Measurements from ENCODE around the gene IL17C. TPM values are rescaled to one million over a fixed set of nuclear protein-coding genes. Genes with fewer than 3 reads are reported as not detected.

The IL17C gene
- total and polyA plus RNA-seq, 9 donors = not detected

- no peak overlapping the region for H3K27ac ChIP-seq (ENCODE audit: low read length)
- H3K4me3 ChIP-seq (ENCODE audit: low read length) = no peak overlapping the region
- WGBS (ENCODE audit: insufficient coverage) = 82% methylated on average over 17 of the region's 27 CpGs
- no peaks in the 10 kb centered on the region for H3K27me3 ChIP-seq (ENCODE audit: control insufficient read depth, insufficient read depth, low read length)
- no peak for DNase-seq
- H3K36me3 ChIP-seq (ENCODE audit: control insufficient read depth, insufficient read depth, low read length) = peaks cover 84% of the 10 kb centered on the region
- H3K9me3 ChIP-seq (replicated peaks; ENCODE audit: control insufficient read depth, low read depth, low read length) = no peaks in the 10 kb centered on the region
- no peaks in the 10 kb centered on the region for H3K4me1 ChIP-seq (ENCODE audit: control insufficient read depth, insufficient read depth, low read length)
These were observed 10.6 kb upstream of the IL17C start for GRCh38 chr16:88627531-88628411.

- Histone ChIP-seq H3K4me3 (ENCODE audit: low read length) (no peak overlapping the region), H3K36me3 (ENCODE audit: control insufficient read depth, insufficient read depth, low read length) (peaks cover 82% of the 10 kb centered on the region), H3K4me1 (ENCODE audit: control insufficient read depth, insufficient read depth, low read length) (no peaks in the 10 kb centered on the region), H3K9me3 (replicated peaks; ENCODE audit: control insufficient read depth, low read depth, low read length) (no peaks in the 10 kb centered on the region), H3K27me3 (ENCODE audit: control insufficient read depth, insufficient read depth, low read length) (no peaks in the 10 kb centered on the region), H3K27ac (ENCODE audit: low read length) (no peak overlapping the region)
- DNase-seq = no peak
- 61% methylated on average over 8 of the region's 12 CpGs for WGBS (ENCODE audit: insufficient coverage)
These were observed 9.8 kb upstream of the IL17C start for GRCh38 chr16:88628512-88628974.

- no peak overlapping the region for H3K27ac ChIP-seq (ENCODE audit: low read length)
- peaks cover 10% of the 10 kb centered on the region for H3K27me3 ChIP-seq (ENCODE audit: control insufficient read depth, insufficient read depth, low read length)
- no peaks in the 10 kb centered on the region for H3K9me3 ChIP-seq (replicated peaks; ENCODE audit: control insufficient read depth, low read depth, low read length)
- DNase-seq = no peak
- H3K4me1 ChIP-seq (ENCODE audit: control insufficient read depth, insufficient read depth, low read length) = peaks cover 12% of the 10 kb centered on the region
- no peak overlapping the region for H3K4me3 ChIP-seq (ENCODE audit: low read length)
- H3K36me3 ChIP-seq (ENCODE audit: control insufficient read depth, insufficient read depth, low read length) = peaks cover 70% of the 10 kb centered on the region
- 82% methylated on average over 7 of the region's 9 CpGs for WGBS (ENCODE audit: insufficient coverage)
These were observed 8.5 kb upstream of the IL17C start for GRCh38 chr16:88629835-88630234.

- Histone ChIP-seq H3K4me3 (ENCODE audit: low read length) (no peak overlapping the region), H3K27ac (ENCODE audit: low read length) (no peak overlapping the region), H3K27me3 (ENCODE audit: control insufficient read depth, insufficient read depth, low read length) (peaks cover 16% of the 10 kb centered on the region), H3K36me3 (ENCODE audit: control insufficient read depth, insufficient read depth, low read length) (peaks cover 64% of the 10 kb centered on the region), H3K4me1 (ENCODE audit: control insufficient read depth, insufficient read depth, low read length) (peaks cover 14% of the 10 kb centered on the region), H3K9me3 (replicated peaks; ENCODE audit: control insufficient read depth, low read depth, low read length) (no peaks in the 10 kb centered on the region)
- 91% methylated on average over 5 of the region's 12 CpGs for WGBS (ENCODE audit: insufficient coverage)
- DNase-seq = no peak
These were observed 7.9 kb upstream of the IL17C start for GRCh38 chr16:88630433-88630832.

GRCh38 chr16:88630941-88631340 lies 7.4 kb upstream of the IL17C start:
- peaks cover 21% of the 10 kb centered on the region for H3K27me3 ChIP-seq (ENCODE audit: control insufficient read depth, insufficient read depth, low read length)
- H3K4me3 ChIP-seq (ENCODE audit: low read length) = no peak overlapping the region
- H3K36me3 ChIP-seq (ENCODE audit: control insufficient read depth, insufficient read depth, low read length) = peaks cover 61% of the 10 kb centered on the region
- WGBS (ENCODE audit: insufficient coverage) = 86% methylated on average over 17 of the region's 23 CpGs
- no peak overlapping the region for H3K27ac ChIP-seq (ENCODE audit: low read length)
- DNase-seq = no peak
- H3K9me3 ChIP-seq (replicated peaks; ENCODE audit: control insufficient read depth, low read depth, low read length) = no peaks in the 10 kb centered on the region
- peaks cover 14% of the 10 kb centered on the region for H3K4me1 ChIP-seq (ENCODE audit: control insufficient read depth, insufficient read depth, low read length)

- H3K4me1 ChIP-seq (ENCODE audit: control insufficient read depth, insufficient read depth, low read length) = peaks cover 14% of the 10 kb centered on the region
- H3K36me3 ChIP-seq (ENCODE audit: control insufficient read depth, insufficient read depth, low read length) = peaks cover 58% of the 10 kb centered on the region
- H3K9me3 ChIP-seq (replicated peaks; ENCODE audit: control insufficient read depth, low read depth, low read length) = no peaks in the 10 kb centered on the region
- H3K27me3 ChIP-seq (ENCODE audit: control insufficient read depth, insufficient read depth, low read length) = peaks cover 25% of the 10 kb centered on the region
- WGBS (ENCODE audit: insufficient coverage) = 56% methylated on average over 9 of the region's 16 CpGs
- no peak overlapping the region for H3K4me3 ChIP-seq (ENCODE audit: low read length)
- no peak overlapping the region for H3K27ac ChIP-seq (ENCODE audit: low read length)
- no peak for DNase-seq
These were observed 7.0 kb upstream of the IL17C start for GRCh38 chr16:88631384-88631783.

GRCh38 chr16:88631920-88632586 lies 6.3 kb upstream of the IL17C start:
- 87% methylated on average over 25 of the region's 30 CpGs for WGBS (ENCODE audit: insufficient coverage)
- no peak overlapping the region for H3K27ac ChIP-seq (ENCODE audit: low read length)
- peaks cover 53% of the 10 kb centered on the region for H3K36me3 ChIP-seq (ENCODE audit: control insufficient read depth, insufficient read depth, low read length)

GRCh38 chr16:88632587-88632930 lies 5.8 kb upstream of the IL17C start:
- 85% methylated on average over 9 of the region's 11 CpGs for WGBS (ENCODE audit: insufficient coverage)
- no peak overlapping the region for H3K4me3 ChIP-seq (ENCODE audit: low read length)
- peaks cover 35% of the 10 kb centered on the region for H3K27me3 ChIP-seq (ENCODE audit: control insufficient read depth, insufficient read depth, low read length)
- no peak overlapping the region for H3K27ac ChIP-seq (ENCODE audit: low read length)
- peaks cover 14% of the 10 kb centered on the region for H3K4me1 ChIP-seq (ENCODE audit: control insufficient read depth, insufficient read depth, low read length)
- H3K36me3 ChIP-seq (ENCODE audit: control insufficient read depth, insufficient read depth, low read length) = peaks cover 48% of the 10 kb centered on the region
- no peak for DNase-seq
- H3K9me3 ChIP-seq (replicated peaks; ENCODE audit: control insufficient read depth, low read depth, low read length) = no peaks in the 10 kb centered on the region

More at GRCh38 chr16:88631920-88632586, 6.3 kb upstream of the IL17C start:
- Histone ChIP-seq H3K9me3 (replicated peaks; ENCODE audit: control insufficient read depth, low read depth, low read length) (no peaks in the 10 kb centered on the region), H3K27me3 (ENCODE audit: control insufficient read depth, insufficient read depth, low read length) (peaks cover 32% of the 10 kb centered on the region), H3K4me3 (ENCODE audit: low read length) (no peak overlapping the region), H3K4me1 (ENCODE audit: control insufficient read depth, insufficient read depth, low read length) (peaks cover 14% of the 10 kb centered on the region)
- DNase-seq = no peak

GRCh38 chr16:88633684-88634140 lies 4.7 kb upstream of the IL17C start:
- H3K4me1 ChIP-seq (ENCODE audit: control insufficient read depth, insufficient read depth, low read length) = peaks cover 14% of the 10 kb centered on the region
- peaks cover 36% of the 10 kb centered on the region for H3K36me3 ChIP-seq (ENCODE audit: control insufficient read depth, insufficient read depth, low read length)
- no peaks in the 10 kb centered on the region for H3K9me3 ChIP-seq (replicated peaks; ENCODE audit: control insufficient read depth, low read depth, low read length)
- no peak for DNase-seq
- 42% methylated on average over 21 of the region's 23 CpGs for WGBS (ENCODE audit: insufficient coverage)
- no peak overlapping the region for H3K27ac ChIP-seq (ENCODE audit: low read length)
- H3K4me3 ChIP-seq (ENCODE audit: low read length) = no peak overlapping the region
- peaks cover 46% of the 10 kb centered on the region for H3K27me3 ChIP-seq (ENCODE audit: control insufficient read depth, insufficient read depth, low read length)
